CD4-positive, CD25-positive, alpha-beta regulatory T cell (primary cell): ENCODE data around the gene UNK. TPM values are rescaled to one million over a fixed set of nuclear protein-coding genes. Genes with fewer than 3 reads are reported as not detected.

Source experiments
- ATAC-seq, 2 donors: fragments of 150-1000 bp; cut with Tn5 transposase; one replicate each; pipeline ENCODE4 v1.10.0; 2021; ENCODE audit warnings: low read depth in 2 of 2, moderate number of reproducible peaks in 2 of 2, moderate library complexity in 1 of 2
- DNase-seq, 3 donors: peaks; one replicate each; pipeline versions ENCODE4 v3.0.0 to v3.0.0-alpha.2; 2012 to 2022; ENCODE audit warnings: mixed read lengths in 1 of 3
- H3K27ac ChIP-seq: one replicate; pipeline ENCODE4 v1.7.0; 2013; ENCODE audit warnings: mild to moderate bottlenecking, low read length; ENCODE audit not compliant: insufficient read depth, poor library complexity, severe bottlenecking
- H3K27me3 ChIP-seq: one replicate; pipeline ENCODE4 v1.7.0; 2013; ENCODE audit warnings: low read length; ENCODE audit not compliant: control insufficient read depth, insufficient read depth
- H3K36me3 ChIP-seq: one replicate; pipeline ENCODE4 v1.7.0; 2013; ENCODE audit warnings: mild to moderate bottlenecking, low read length, moderate library complexity; ENCODE audit not compliant: control insufficient read depth, insufficient read depth
- H3K4me1 ChIP-seq: 2 replicates; pipeline ENCODE4 v1.7.0; 2013; ENCODE audit warnings: mild to moderate bottlenecking, low read length; ENCODE audit not compliant: insufficient read depth, control insufficient read depth, poor library complexity, severe bottlenecking
- H3K4me3 ChIP-seq: one replicate; pipeline ENCODE4 v1.7.0; 2013; ENCODE audit warnings: low read depth, mild to moderate bottlenecking, low read length, moderate library complexity
- H3K9me3 ChIP-seq, 2 experiments: 1 replicate in 1 of 2; 2 replicates in 1 of 2; pipeline ENCODE4 v1.7.0; 2013; ENCODE audit warnings: low read length in 2 of 2, mild to moderate bottlenecking in 1 of 2, moderate library complexity in 1 of 2; ENCODE audit not compliant: control insufficient read depth in 2 of 2
- H3K27ac Mint-ChIP-seq, 3 donors: one replicate each; pipeline ENCODE4 v1.8.0; 2020 to 2022; ENCODE audit warnings: mild to moderate bottlenecking in 3 of 3, mixed read lengths in 3 of 3, moderate library complexity in 2 of 3
- H3K27me3 Mint-ChIP-seq: one replicate; pipeline ENCODE4 v1.8.0; 2022; ENCODE audit warnings: mild to moderate bottlenecking, mixed read lengths
- H3K36me3 Mint-ChIP-seq: one replicate; pipeline ENCODE4 v1.8.0; 2020; ENCODE audit warnings: mixed read lengths
- H3K4me1 Mint-ChIP-seq, 4 donors: one replicate each; pipeline ENCODE4 v1.8.0; 2020 to 2022; ENCODE audit warnings: mixed read lengths in 4 of 4, mild to moderate bottlenecking in 1 of 4
- H3K4me3 Mint-ChIP-seq, 4 donors: one replicate each; pipeline ENCODE4 v1.8.0; 2020 to 2022; ENCODE audit warnings: mild to moderate bottlenecking in 4 of 4, mixed read lengths in 4 of 4, moderate library complexity in 3 of 4
- H3K9me3 Mint-ChIP-seq, 7 donors: one replicate each; pipeline ENCODE4 v1.8.0; 2020 to 2022; ENCODE audit warnings: mixed read lengths in 7 of 7, mild to moderate bottlenecking in 3 of 7, moderate library complexity in 2 of 7
- polyA plus RNA-seq, 4 donors: library from polyadenylated mRNA; unstranded; fragments of 300-500 nt; fragmentation: Illumina TruSeq; gene quantifications; one replicate each; pipeline ENCODE4 v1.2.3, GENCODE V29; 2021
- total RNA-seq: library from RNA; stranded (reverse); gene quantifications from one replicate; pipeline ENCODE4 v1.2.3, GENCODE V29; 2022

Gene UNK
- total and polyA plus RNA-seq, 5 donors from 2014 or later, result 15.3 to 33.9 (median 24.2) TPM

DNA sequence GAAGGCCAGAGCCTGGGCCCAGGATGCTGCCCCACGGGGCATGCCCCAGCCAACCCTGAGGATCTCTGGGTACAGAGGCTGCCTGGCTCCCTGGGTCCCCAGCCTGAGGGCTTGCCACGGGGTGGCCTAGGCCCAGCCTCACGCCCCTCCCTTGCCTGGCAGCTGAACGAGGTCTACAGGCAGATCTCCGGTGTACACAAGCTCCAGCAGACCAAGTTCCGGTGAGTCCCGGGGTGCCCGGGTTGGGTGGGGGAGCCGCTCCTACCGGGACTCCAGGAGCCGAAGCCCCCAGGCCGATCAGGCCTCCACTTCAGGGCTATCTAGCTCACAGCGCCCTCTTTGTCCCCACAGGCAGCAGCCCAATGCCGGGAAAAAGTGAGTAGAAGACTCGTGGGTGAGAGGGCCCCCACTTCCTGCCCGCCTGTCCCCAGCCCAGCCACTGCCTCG, 44.0 kb upstream of the UNK start:
- Histone ChIP-seq H3K27me3 (no peaks in the 10 kb centered on the region), H3K4me1 (no peaks in the 10 kb centered on the region), H3K27ac (no peak overlapping the region), H3K4me3 (no peak overlapping the region), H3K9me3 (no peaks in the 10 kb centered on the region), H3K36me3 (no peaks in the 10 kb centered on the region)
- Mint-ChIP-seq H3K27me3 (peaks cover 4% of the 10 kb centered on the region), H3K4me3 (no peak overlapping the region), H3K27ac (no peak overlapping the region), H3K4me1 (peaks cover 0 to 5% (median 0%) of the 10 kb centered on the region in 4 donors), H3K9me3 (no peaks in the 10 kb centered on the region), H3K36me3 (no peaks in the 10 kb centered on the region)
- DNase-seq, result no peak
- ATAC-seq, result no peak

DNA sequence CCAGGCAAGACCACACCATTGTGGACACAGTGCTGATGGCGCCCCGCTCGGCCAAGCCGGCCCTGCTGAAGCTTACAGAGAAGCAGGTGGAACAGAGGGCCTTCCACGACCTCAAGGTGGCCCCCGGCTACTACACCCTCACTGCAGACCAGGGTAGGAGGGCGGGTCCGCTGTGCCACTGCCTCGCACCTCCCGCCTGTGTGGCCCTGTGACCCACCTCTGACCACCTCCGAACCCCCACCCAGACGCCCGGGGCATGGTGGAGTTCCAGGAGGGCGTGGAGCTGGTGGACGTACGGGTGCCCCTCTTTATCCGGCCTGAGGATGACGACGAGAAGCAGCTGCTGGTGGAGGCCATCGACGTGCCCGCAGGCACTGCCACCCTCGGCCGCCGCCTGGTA, 42.3 kb upstream of the UNK start:
- no peaks in the 10 kb centered on the region for H3K9me3 ChIP-seq
- H3K4me1 ChIP-seq, result no peaks in the 10 kb centered on the region
- H3K36me3 ChIP-seq, result no peaks in the 10 kb centered on the region
- peaks cover 4% of the 10 kb centered on the region for H3K27me3 Mint-ChIP-seq
- no peaks in the 10 kb centered on the region for H3K36me3 Mint-ChIP-seq
- no peak overlapping the region for H3K27ac ChIP-seq
- no peaks in the 10 kb centered on the region for H3K9me3 Mint-ChIP-seq
- H3K4me1 Mint-ChIP-seq, result peaks cover 0 to 5% (median 0%) of the 10 kb centered on the region in 4 donors
- H3K4me3 ChIP-seq, result no peak overlapping the region
- no peaks in the 10 kb centered on the region for H3K27me3 ChIP-seq
- H3K4me3 Mint-ChIP-seq, result no peak overlapping the region
- DNase-seq (no peak), ATAC-seq (no peak)
- no peak overlapping the region for H3K27ac Mint-ChIP-seq

DNA sequence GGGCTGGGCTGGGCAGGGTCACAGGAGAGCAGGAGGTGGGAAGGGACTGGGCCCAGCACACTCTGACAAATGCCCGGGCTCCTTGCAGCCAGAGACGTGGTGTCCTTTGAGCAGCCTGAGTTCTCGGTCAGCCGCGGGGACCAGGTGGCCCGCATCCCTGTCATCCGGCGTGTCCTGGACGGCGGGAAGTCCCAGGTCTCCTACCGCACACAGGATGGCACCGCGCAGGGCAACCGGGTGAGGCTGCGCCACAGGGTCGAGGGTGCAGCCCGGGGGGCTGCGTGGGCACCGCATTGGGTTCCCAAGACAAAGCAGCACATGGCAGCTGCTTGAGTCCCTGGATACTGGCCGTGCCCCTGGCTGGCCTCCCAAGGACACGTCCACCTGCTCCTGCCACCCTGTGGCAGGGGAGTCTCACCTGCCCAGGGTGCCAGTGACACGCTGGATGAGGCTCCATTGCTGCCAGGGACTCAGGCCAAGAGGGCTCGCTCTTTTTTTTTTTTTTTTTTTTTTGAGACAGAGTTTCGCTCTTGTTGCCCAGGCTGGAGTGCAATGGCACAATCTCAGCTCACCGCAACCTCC, 40.9 kb upstream of the UNK start:
- H3K9me3 ChIP-seq, result no peaks in the 10 kb centered on the region
- Mint-ChIP-seq H3K27me3 (no peaks in the 10 kb centered on the region), H3K27ac (no peak overlapping the region), H3K9me3 (no peaks in the 10 kb centered on the region), H3K4me1 (peaks cover 0 to 6% (median 4%) of the 10 kb centered on the region in 4 donors), H3K4me3 (no peak overlapping the region), H3K36me3 (peaks cover 4% of the 10 kb centered on the region)
- H3K36me3 ChIP-seq, result no peaks in the 10 kb centered on the region
- H3K4me3 ChIP-seq, result no peak overlapping the region
- no peak for DNase-seq
- H3K27me3 ChIP-seq, result no peaks in the 10 kb centered on the region
- H3K27ac ChIP-seq, result no peak overlapping the region
- peak in 1 of 2 donors; percentile 10 for ATAC-seq
- peaks cover 6% of the 10 kb centered on the region for H3K4me1 ChIP-seq

DNA sequence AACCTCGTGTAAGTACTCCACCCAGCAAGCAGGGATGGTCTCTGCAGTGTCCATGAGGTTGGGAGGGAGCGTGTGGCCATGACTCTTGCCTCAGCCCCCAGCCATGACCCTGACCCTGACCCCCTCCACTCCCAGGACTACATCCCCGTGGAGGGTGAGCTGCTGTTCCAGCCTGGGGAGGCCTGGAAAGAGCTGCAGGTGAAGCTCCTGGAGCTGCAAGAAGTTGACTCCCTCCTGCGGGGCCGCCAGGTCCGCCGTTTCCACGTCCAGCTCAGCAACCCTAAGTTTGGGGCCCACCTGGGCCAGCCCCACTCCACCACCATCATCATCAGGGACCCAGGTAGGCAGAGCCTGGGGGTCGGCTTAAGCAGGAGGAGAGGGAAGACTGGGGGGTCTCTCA, 35.9 kb upstream of the UNK start:
- no peak overlapping the region for H3K4me3 ChIP-seq
- Mint-ChIP-seq H3K27ac (no peak overlapping the region), H3K9me3 (no peaks in the 10 kb centered on the region), H3K27me3 (peaks cover 11% of the 10 kb centered on the region), H3K36me3 (peaks cover 4% of the 10 kb centered on the region), H3K4me3 (no peak overlapping the region), H3K4me1 (peaks cover 0 to 19% (median 12%) of the 10 kb centered on the region in 4 donors)
- no peak overlapping the region for H3K27ac ChIP-seq
- no peaks in the 10 kb centered on the region for H3K9me3 ChIP-seq
- no peaks in the 10 kb centered on the region for H3K27me3 ChIP-seq
- DNase-seq, result no peak
- H3K36me3 ChIP-seq, result no peaks in the 10 kb centered on the region
- H3K4me1 ChIP-seq, result peaks cover 22% of the 10 kb centered on the region
- ATAC-seq, result no peak

DNA sequence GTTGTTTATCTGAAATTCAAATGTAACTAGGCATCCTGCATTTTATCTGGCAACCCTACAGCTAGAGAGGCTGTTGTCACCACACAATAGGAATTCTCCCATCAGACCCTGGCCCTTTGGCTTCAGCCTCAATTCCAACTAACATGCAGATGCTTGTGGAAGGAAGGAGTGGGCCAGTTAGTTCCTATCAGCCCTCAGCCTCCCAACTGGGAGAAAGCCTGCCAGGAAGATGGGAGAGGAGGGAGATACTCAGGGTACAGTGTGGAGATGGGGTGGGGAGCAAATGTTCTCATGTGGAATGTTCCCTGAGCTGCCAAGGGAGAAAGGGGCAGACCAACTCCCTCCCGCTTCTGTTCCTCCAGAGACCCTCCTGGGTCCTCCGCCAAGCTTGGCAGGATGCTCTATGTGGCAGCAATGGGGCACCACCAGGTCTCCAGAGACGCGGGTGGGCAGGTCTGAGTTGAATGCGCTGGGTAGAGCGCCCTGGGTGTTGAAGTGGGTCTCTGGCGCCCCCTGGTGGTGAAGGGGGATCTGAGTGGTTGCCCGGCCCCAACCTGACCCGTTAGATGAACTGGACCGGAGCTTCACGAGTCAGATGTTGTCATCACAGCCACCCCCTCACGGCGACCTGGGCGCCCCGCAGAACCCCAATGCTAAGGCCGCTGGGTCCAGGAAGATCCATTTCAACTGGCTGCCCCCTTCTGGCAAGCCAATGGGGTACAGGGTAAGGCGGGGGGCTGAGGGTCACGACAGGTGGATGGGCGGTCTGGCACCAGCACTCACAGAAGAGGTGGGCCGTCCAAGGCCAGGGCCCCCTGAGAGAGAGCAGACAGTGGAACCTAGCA, 34.8 kb upstream of the UNK start:
- Mint-ChIP-seq H3K4me1 (peaks cover 0 to 25% (median 15%) of the 10 kb centered on the region in 4 donors), H3K4me3 (peak overlapping the region in 1 of 4 donors; percentile 35)

DNA sequence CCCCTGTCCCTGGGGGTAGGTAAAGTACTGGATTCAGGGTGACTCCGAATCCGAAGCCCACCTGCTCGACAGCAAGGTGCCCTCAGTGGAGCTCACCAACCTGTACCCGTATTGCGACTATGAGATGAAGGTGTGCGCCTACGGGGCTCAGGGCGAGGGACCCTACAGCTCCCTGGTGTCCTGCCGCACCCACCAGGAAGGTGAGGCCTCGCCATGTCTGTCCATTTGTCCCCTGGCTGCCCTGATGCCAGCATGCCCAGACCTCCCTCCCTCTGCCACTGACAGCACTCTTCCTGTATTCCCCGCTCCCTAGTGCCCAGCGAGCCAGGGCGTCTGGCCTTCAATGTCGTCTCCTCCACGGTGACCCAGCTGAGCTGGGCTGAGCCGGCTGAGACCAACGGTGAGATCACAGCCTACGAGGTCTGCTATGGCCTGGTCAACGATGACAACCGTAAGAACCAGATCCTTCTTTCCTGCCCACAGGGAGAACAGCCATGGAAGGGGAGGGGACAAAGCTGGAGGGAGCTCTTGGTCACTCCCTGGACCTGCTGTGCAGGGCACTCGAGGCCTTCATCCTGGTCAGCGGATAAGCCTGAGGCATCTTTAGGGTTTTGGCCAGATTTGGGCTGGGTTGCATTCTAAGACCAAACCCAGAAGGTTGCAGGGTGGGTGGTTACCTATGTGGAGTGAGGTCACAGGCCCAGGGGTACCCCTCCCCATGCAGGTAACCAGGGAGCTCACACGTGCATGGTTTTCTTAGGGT, 33.8 kb upstream of the UNK start:
- Histone ChIP-seq H3K9me3 (no peaks in the 10 kb centered on the region), H3K4me1 (peaks cover 30% of the 10 kb centered on the region), H3K27ac (no peak overlapping the region), H3K4me3 (no peak overlapping the region), H3K27me3 (no peaks in the 10 kb centered on the region), H3K36me3 (no peaks in the 10 kb centered on the region)
- peaks cover 4% of the 10 kb centered on the region for H3K36me3 Mint-ChIP-seq
- H3K4me3 Mint-ChIP-seq, result peak overlapping the region in 1 of 4 donors; percentile 74
- no peak for ATAC-seq
- no peak overlapping the region for H3K27ac Mint-ChIP-seq
- H3K27me3 Mint-ChIP-seq, result peaks cover 11% of the 10 kb centered on the region
- DNase-seq, result no peak
- H3K4me1 Mint-ChIP-seq, result peaks cover 0 to 28% (median 18%) of the 10 kb centered on the region in 4 donors
- no peaks in the 10 kb centered on the region for H3K9me3 Mint-ChIP-seq

More for the DNA sequence above, 34.8 kb upstream of the UNK start:
- ATAC-seq, result peak; percentile 64 to 73
- Histone ChIP-seq H3K9me3 (no peaks in the 10 kb centered on the region), H3K4me1 (peaks cover 30% of the 10 kb centered on the region), H3K27me3 (no peaks in the 10 kb centered on the region), H3K27ac (no peak overlapping the region), H3K36me3 (no peaks in the 10 kb centered on the region), H3K4me3 (no peak overlapping the region)
- Mint-ChIP-seq H3K27me3 (peaks cover 11% of the 10 kb centered on the region), H3K9me3 (no peaks in the 10 kb centered on the region), H3K27ac (peak overlapping the region in 1 of 3 donors; percentile 36), H3K36me3 (peaks cover 4% of the 10 kb centered on the region)
- peak; percentile 77 to 83 (median 80) for DNase-seq

DNA sequence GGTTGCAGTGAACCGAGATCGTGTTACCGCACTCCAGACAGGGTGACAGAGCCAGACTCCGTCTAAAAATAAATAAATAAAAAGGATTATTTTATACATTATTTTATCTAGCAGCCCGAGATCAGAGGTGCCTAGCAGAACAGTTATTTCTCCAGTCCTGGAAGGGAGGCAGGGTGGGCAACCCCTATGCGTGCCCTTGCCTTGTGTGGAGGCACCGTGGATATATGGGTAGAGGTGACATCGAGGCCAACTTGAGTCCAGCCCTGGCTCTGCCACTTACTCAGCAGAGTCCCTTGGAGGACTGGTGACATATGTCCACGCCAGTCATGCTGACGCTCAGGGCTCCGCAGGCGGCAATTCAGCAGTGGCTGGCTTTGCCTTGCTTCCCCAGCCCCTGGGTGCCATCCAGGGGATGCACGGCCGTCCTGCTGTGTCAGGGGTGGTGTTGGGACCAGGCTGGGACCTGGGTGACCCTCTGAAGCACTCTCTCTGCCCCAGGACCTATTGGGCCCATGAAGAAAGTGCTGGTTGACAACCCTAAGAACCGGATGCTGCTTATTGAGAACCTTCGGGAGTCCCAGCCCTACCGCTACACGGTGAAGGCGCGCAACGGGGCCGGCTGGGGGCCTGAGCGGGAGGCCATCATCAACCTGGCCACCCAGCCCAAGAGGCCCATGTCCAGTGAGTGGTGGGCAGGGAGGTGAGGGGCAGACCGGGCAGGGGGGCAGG, 32.8 kb upstream of the UNK start:
- no peaks in the 10 kb centered on the region for H3K27me3 ChIP-seq
- no peak overlapping the region for H3K4me3 ChIP-seq
- H3K27ac ChIP-seq, result no peak overlapping the region
- H3K9me3 Mint-ChIP-seq, result no peaks in the 10 kb centered on the region
- H3K27ac Mint-ChIP-seq, result no peak overlapping the region
- peaks cover 0 to 30% (median 18%) of the 10 kb centered on the region in 4 donors for H3K4me1 Mint-ChIP-seq
- H3K4me1 ChIP-seq, result peaks cover 30% of the 10 kb centered on the region
- H3K36me3 Mint-ChIP-seq, result peaks cover 4% of the 10 kb centered on the region
- no peaks in the 10 kb centered on the region for H3K36me3 ChIP-seq
- no peaks in the 10 kb centered on the region for H3K9me3 ChIP-seq
- H3K27me3 Mint-ChIP-seq, result peaks cover 11% of the 10 kb centered on the region
- DNase-seq (no peak), ATAC-seq (no peak)
- H3K4me3 Mint-ChIP-seq, result peak overlapping the region in 1 of 4 donors; percentile 78
